Activated CD8-positive, alpha-beta memory T cell treated with anti-CD3 and anti-CD28 coated beads, Interleukin-2, amount 10 ng/mL, durations not matched to agents 7 days and 5 days (primary cell): Measurements from ENCODE around the gene OS9. TPM values are rescaled to one million over a fixed set of nuclear protein-coding genes. Genes with fewer than 3 reads are reported as not detected.

Source experiments
- ATAC-seq: fragments of 150-1000 bp; cut with Tn5 transposase; one replicate; pipeline ENCODE4 v1.10.0; 2021; ENCODE audit warnings: moderate library complexity
- CTCF ChIA-PET: fragments of 350-600 bp; sonication (Branson Sonifier 250); formaldehyde crosslinking; loops from one replicate; lab custom pipeline; 2021; ENCODE audit warnings: antibody characterized with exemption; lab: Charles Lee
- DNase-seq: peaks from one replicate; pipeline ENCODE4 v3.0.0-alpha.2; 2020
- H3K27ac Mint-ChIP-seq: one replicate; pipeline ENCODE4 v1.8.0; 2021; ENCODE audit warnings: mild to moderate bottlenecking, mixed read lengths
- H3K27me3 Mint-ChIP-seq: one replicate; pipeline ENCODE4 v1.8.0; 2021; ENCODE audit warnings: mixed read lengths
- H3K36me3 Mint-ChIP-seq: one replicate; pipeline ENCODE4 v1.8.0; 2021; ENCODE audit warnings: mild to moderate bottlenecking, mixed read lengths
- H3K4me1 Mint-ChIP-seq: one replicate; pipeline ENCODE4 v1.8.0; 2021; ENCODE audit warnings: mixed read lengths
- H3K4me3 Mint-ChIP-seq: one replicate; pipeline ENCODE4 v1.8.0; 2021; ENCODE audit warnings: mild to moderate bottlenecking, moderate library complexity, mixed read lengths
- H3K9me3 Mint-ChIP-seq: one replicate; pipeline ENCODE4 v1.8.0; 2022; ENCODE audit warnings: low read depth, mixed read lengths
- total RNA-seq, 2 experiments: library from RNA; stranded (reverse); gene quantifications; one replicate each; pipeline ENCODE4 v1.2.3, GENCODE V29; 2021

Gene OS9
- total RNA-seq, 2 experiments from 2014 or later = 117 to 123 TPM

DNA sequence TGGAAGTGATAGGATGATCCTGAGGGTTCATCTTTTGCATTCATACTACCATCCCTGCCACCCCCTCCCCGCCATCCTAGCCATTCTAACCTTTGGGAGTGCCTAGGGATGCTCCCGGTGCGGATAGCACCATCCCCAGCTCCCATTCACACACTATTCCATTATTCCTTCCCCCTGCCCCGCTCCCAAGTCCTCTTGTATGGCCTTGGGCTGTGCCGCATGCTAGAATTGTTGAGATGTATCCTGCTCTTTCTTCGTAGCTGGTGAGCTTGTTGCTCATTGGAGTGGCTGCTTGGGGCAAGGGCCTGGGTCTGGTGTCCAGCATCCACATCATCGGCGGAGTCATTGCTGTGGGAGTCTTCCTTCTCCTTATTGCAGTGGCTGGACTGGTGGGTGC is 51.6 kb downstream of the OS9 start:
- DNase-seq = no peak
- peak overlapping the region; percentile 85 for H3K4me3 Mint-ChIP-seq
- peaks cover 20% of the 10 kb centered on the region for H3K36me3 Mint-ChIP-seq
- no peaks in the 10 kb centered on the region for H3K27me3 Mint-ChIP-seq
- ATAC-seq = no peak
- CTCF ChIA-PET = interaction anchor here (1.2 to 2.2 kb wide), 4 partner anchors 11 to 282 kb away, joined by 3 to 17 read pairs (median 6); no protein-coding TSS in a partner anchor
- H3K27ac Mint-ChIP-seq = peak overlapping the region; percentile 95
- H3K4me1 Mint-ChIP-seq = peaks cover 50% of the 10 kb centered on the region
- H3K9me3 Mint-ChIP-seq = no peaks in the 10 kb centered on the region

DNA sequence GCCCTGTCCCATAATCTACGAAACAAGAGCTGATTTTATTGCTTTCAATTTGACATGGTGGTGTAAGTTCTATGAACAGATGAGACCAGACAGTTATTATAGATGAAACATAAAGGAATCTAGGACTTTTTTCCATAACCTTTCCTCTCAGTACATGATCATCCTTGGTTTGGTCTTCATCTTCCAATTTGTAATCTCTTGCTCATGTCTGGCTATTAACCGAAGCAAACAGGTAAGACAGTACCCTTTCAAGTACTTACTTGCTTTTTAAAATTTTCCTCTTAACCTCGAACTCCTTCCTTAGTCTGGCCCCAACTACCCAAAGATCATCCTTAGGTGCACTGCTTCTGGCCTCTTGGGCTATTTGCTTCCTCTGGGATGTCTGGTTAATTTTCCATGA is 52.1 kb downstream of the OS9 start:
- CTCF ChIA-PET = interaction anchor here (2.0 to 2.2 kb wide), 2 partner anchors 11 to 15 kb away, joined by 6 to 17 read pairs; no protein-coding TSS in a partner anchor
- Mint-ChIP-seq H3K36me3 (peaks cover 25% of the 10 kb centered on the region), H3K9me3 (no peaks in the 10 kb centered on the region), H3K27ac (peak overlapping the region; percentile 95), H3K4me1 (peaks cover 50% of the 10 kb centered on the region), H3K4me3 (peak overlapping the region; percentile 85), H3K27me3 (no peaks in the 10 kb centered on the region)
- ATAC-seq = no peak
- DNase-seq = no peak

DNA sequence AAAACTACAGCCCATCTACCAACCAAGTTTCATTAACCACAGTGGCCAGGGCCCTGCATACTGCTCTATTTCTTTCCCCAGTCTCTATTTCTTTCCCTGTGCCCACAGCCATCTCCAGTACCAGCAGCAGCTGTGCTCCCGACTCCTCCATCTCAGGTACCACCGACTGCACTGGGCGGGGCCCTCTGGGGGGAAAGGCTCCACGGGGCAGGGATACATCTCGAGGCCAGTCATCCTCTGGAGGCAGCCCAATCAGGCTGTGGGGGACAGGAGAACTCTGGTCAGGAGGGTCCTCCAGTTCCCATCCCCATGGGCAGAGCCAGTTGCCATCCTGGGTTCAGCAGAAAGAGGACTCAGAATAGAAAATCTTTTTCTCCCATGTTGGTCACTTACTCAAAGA is 55.1 kb downstream of the OS9 start:
- Mint-ChIP-seq H3K27ac (no peak overlapping the region), H3K36me3 (peaks cover 30% of the 10 kb centered on the region), H3K27me3 (no peaks in the 10 kb centered on the region), H3K4me1 (peaks cover 58% of the 10 kb centered on the region), H3K4me3 (no peak overlapping the region), H3K9me3 (no peaks in the 10 kb centered on the region)
- ATAC-seq (no peak), DNase-seq (no peak)
- CTCF ChIA-PET = interaction anchor here (1.8 to 2.4 kb wide), 2 partner anchors 8 to 10 kb away, joined by 5 to 8 read pairs; no protein-coding TSS in a partner anchor

DNA sequence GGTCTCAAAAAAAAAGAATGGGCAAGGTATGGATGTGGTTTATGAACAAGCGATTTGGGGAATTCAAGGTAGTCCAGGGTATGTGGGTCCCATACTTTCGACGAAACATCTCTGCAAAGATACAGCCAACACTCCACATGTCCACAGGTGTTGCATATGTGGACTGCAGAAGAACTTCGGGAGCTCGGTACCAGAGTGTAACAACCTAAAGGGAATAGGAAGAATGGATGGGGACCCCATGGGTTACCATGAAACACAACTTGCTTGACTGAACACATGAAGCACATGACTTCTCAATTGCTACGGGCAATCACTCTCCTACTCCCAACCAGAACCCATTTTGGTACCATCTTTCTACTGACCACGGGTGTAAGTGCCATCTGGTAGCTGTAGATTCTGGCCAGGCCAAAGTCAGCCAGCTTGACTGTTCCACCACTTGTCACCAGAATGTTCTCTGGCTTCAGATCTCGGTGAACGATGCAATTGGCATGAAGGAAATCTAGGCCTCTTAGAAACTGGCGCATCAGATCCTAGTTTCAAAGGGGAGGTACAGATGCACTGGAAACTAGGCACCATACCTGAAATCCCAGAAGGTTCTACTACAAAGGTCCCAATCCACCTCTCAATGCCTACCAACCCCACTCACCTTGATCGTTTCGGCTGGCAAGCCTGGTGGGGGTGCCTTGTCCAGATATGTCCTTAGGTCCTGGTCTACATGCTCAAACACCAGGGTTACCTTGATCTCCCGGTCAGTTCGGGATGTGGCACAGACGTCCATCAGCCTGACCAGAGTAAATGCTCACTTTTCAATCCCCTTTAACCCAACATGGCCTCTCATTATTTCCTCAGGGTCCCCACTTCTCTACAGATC is 56.9 kb downstream of the OS9 start:
- ATAC-seq (no peak), DNase-seq (no peak)
- H3K9me3 Mint-ChIP-seq = no peaks in the 10 kb centered on the region
- CTCF ChIA-PET = interaction anchor here (1.4 to 2.4 kb wide), 2 partner anchors 9 kb away, joined by 5 to 8 read pairs; no protein-coding TSS in a partner anchor
- H3K27ac Mint-ChIP-seq = peak overlapping the region; percentile 87
- H3K4me1 Mint-ChIP-seq = peaks cover 51% of the 10 kb centered on the region
- H3K36me3 Mint-ChIP-seq = peaks cover 31% of the 10 kb centered on the region
- H3K27me3 Mint-ChIP-seq = no peaks in the 10 kb centered on the region
- peak overlapping the region; percentile 93 for H3K4me3 Mint-ChIP-seq

DNA sequence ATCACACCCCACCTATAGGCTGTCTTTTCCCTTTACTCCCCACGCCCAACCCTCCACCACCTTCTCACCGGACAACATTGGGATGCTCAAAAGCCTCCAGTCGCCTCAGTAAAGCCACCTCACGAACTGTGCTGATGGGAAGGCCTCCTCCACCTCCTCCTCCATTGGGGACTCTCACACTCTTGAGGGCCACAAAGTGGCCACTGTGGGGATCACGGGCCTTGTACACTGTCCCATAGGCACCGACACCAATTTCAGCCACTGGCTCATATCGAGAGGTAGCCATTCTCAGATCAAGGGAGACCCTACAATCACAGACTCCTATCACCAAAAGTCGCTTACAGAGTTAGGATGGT is 57.5 kb downstream of the OS9 start:
- no peak for DNase-seq
- peaks cover 31% of the 10 kb centered on the region for H3K36me3 Mint-ChIP-seq

DNA sequence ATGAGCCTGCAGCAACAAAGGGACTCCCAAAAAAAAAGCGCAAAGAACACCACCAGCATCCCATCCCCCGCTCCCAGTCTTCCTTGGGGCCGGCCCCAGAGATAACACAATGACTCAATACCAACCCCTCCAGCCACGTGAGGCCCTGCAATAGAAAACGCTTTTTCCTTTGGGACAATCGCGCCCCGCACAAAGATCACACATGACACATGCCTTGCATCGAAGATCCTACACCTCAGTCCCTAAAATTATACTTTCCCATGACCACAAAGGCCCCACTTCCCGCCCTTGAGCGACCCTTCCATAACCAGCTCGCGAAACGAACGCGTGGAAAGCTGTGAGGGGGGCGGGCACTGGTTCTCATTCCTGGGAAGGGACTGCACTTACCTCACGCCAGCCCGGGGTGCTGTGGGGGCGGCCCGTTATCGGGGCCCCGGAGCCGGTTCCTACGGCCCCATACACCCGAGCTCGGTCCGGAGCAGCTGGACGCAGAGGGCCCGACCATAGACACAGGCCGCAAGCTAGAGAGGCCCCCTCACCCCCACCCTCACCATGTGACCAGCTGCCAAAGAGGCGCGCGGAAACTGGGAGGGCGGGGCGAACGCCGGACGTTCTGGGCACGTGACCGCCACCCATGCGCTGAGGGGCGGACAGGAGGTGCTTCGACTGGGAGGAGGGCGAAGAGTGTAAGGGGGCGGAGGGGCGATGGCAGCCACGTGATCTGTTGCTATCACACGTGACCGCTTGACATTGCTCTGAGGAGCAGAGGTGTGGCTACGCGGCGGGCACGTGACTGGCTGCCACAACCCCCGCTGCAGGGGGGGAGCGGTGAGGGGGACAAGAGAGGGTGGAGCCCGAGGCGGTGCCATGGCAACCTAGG is 58.1 kb downstream of the OS9 start, which contains the start of gene CDK4:
Gene CDK4 (minus strand): TSS at position 523 of the 880 bp plus-strand sequence. CDS start 593 bp downstream, outside the sequence.
- CTCF ChIA-PET = interaction anchor here (0.9 to 1.2 kb wide), 2 partner anchors 28 to 31 kb away, joined by 3 read pairs; no protein-coding TSS in a partner anchor
- Mint-ChIP-seq H3K27ac (peak within 1 kb of the TSS; percentile 87), H3K4me3 (peak within 1 kb of the TSS; percentile 93), H3K36me3 (peaks cover 32% of the 10 kb centered on the region), H3K9me3 (no peaks in the 10 kb centered on the region), H3K27me3 (no peaks in the 10 kb centered on the region), H3K4me1 (peaks cover 54% of the 10 kb centered on the region)
- ATAC-seq (peak; percentile 79), DNase-seq (peak; percentile 100)

More for the DNA sequence above, 57.5 kb downstream of the OS9 start:
- Mint-ChIP-seq H3K4me3 (peak overlapping the region; percentile 93), H3K9me3 (no peaks in the 10 kb centered on the region), H3K27me3 (no peaks in the 10 kb centered on the region), H3K4me1 (peaks cover 49% of the 10 kb centered on the region), H3K27ac (peak overlapping the region; percentile 87)
- CTCF ChIA-PET = interaction anchor here (1.2 kb wide), 1 partner anchor 32 kb away, joined by 3 read pairs; no protein-coding TSS in a partner anchor
- ATAC-seq = no peak

DNA sequence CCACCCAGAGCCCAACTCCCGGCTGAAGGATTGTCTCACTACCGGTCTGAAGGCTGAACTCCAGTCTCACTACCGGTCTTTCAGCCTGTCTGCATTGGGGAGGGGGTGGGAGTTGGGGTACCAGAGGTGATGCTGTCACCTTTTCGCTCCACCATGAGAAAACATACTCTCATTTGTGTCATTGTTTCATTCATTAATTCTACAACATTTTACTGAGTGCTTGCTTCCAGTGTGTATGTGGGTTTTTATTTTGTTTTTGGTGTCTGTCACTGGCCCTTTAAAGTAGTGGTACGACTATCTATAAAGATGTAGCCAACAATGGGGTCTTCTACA is 58.7 kb downstream of the OS9 start:
- H3K4me1 Mint-ChIP-seq = peaks cover 55% of the 10 kb centered on the region
- H3K27ac Mint-ChIP-seq = peak overlapping the region; percentile 87
- no peak for DNase-seq
- peaks cover 28% of the 10 kb centered on the region for H3K36me3 Mint-ChIP-seq
- CTCF ChIA-PET = interaction anchor here (0.9 to 1.2 kb wide), 2 partner anchors 27 to 31 kb away, joined by 3 read pairs; no protein-coding TSS in a partner anchor
- H3K27me3 Mint-ChIP-seq = no peaks in the 10 kb centered on the region
- no peak for ATAC-seq
- peak overlapping the region; percentile 93 for H3K4me3 Mint-ChIP-seq
- H3K9me3 Mint-ChIP-seq = no peaks in the 10 kb centered on the region

DNA sequence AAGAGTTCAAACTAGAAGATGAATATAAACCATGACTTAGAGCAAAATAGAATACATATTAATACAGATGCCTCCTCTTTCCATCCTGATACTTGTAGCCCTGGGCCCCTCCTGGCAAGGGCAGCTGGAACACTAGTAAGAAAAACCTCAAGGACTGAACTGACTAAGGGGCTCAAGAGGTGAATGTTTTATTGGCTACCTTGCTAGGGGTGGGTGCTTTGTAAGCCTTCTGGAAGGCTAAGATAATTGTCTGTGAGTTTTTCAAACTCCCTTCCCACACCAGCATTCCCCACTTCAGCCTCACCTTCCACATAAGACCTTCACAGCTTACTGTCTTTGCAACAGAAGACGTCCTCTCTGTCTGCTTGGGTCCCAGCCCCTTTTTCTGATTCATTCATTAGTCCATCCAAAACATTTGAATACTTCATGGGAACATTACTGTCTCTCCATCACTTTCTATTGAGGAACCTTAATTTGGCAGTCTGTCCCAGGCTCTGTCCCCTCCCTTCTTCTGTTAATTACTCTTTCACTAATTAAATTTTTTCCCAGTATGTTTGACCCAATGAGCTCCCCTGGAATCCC is 59.9 kb downstream of the OS9 start:
- ATAC-seq = no peak
- no peaks in the 10 kb centered on the region for H3K9me3 Mint-ChIP-seq
- H3K27me3 Mint-ChIP-seq = no peaks in the 10 kb centered on the region
- DNase-seq = no peak
- peak overlapping the region; percentile 81 for H3K27ac Mint-ChIP-seq
- peaks cover 55% of the 10 kb centered on the region for H3K4me1 Mint-ChIP-seq
- H3K36me3 Mint-ChIP-seq = peaks cover 29% of the 10 kb centered on the region
- CTCF ChIA-PET = interaction anchor here (1.1 to 3.5 kb wide), 4 partner anchors 9 to 150 kb away, joined by 4 to 37 read pairs (median 8); partner anchors contain the start of gene TSPAN31
- peak overlapping the region; percentile 82 for H3K4me3 Mint-ChIP-seq

DNA sequence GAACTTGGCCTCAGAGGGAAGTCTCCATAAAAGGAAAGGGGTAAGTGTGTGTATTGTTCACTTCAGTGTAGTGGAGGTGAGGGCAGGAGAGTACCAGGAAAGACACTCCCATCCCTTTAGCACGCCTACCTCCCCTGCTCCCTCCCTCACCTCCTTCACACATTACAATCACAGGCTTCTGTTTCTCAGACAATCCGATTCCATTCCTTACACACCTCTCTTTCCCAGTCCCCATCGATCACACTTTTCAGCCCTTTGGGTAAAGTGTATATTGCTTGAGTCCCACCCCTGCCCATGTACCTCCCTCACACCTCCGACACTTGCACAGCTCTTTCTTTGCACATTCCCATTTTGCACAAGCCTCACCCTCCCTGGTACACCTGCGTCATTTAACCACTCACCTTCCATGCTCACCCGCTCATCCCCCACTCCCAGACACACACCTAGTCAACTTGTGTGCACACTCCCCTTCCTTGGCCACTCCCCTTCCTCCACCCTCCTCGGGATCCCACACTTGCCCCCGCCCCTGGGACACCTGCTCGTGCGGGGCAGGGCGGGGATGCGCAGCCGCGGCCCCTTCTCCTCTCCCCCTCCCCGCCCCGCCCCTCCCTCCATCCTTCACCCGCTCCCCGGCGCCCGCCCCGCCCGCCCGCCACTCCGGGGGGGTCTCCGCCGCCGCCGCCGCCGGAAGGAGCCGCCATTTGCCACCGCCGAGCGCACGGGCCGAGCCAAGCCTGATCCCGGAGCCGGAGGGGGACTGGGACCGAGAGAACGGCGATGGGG is 60.7 kb downstream of the OS9 start, which contains the start of gene MARCHF9:
Gene MARCHF9 (plus strand): TSS at position 693 of the 783 bp plus-strand sequence. CDS start 426 bp downstream, outside the sequence.
- Mint-ChIP-seq H3K36me3 (peaks cover 25% of the 10 kb centered on the region), H3K27ac (peak within 1 kb of the TSS; percentile 81), H3K4me1 (peaks cover 56% of the 10 kb centered on the region), H3K9me3 (no peaks in the 10 kb centered on the region), H3K4me3 (peak within 1 kb of the TSS; percentile 82), H3K27me3 (no peaks in the 10 kb centered on the region)
- ATAC-seq (peak; percentile 49), DNase-seq (peak; percentile 90)
- CTCF ChIA-PET = interaction anchor here (1.1 to 3.5 kb wide), 5 partner anchors 9 to 149 kb away, joined by 4 to 48 read pairs (median 10); partner anchors contain the start of genes CYP27B1 and TSPAN31

DNA sequence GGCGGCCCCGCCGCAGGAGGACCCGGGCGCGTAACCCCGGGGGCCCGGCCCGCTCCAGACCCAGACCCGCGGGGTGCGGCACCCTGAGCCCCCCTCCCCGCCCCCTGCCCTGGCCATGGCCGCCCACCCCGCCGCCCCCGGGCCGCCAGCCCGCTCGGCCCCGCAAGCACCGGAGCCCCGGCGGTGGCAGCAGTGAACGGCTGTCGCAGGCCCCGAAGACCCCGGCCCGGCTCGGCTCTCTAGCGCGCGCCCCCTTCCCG is 61.2 kb downstream of the OS9 start:
- Mint-ChIP-seq H3K4me3 (no peak overlapping the region), H3K4me1 (peaks cover 55% of the 10 kb centered on the region), H3K36me3 (peaks cover 24% of the 10 kb centered on the region), H3K27ac (no peak overlapping the region), H3K9me3 (no peaks in the 10 kb centered on the region), H3K27me3 (no peaks in the 10 kb centered on the region)
- CTCF ChIA-PET = interaction anchor here (1.5 to 3.5 kb wide), 4 partner anchors 8 to 149 kb away, joined by 5 to 48 read pairs (median 24); partner anchors contain the start of gene CYP27B1
- ATAC-seq (no peak), DNase-seq (no peak)

DNA sequence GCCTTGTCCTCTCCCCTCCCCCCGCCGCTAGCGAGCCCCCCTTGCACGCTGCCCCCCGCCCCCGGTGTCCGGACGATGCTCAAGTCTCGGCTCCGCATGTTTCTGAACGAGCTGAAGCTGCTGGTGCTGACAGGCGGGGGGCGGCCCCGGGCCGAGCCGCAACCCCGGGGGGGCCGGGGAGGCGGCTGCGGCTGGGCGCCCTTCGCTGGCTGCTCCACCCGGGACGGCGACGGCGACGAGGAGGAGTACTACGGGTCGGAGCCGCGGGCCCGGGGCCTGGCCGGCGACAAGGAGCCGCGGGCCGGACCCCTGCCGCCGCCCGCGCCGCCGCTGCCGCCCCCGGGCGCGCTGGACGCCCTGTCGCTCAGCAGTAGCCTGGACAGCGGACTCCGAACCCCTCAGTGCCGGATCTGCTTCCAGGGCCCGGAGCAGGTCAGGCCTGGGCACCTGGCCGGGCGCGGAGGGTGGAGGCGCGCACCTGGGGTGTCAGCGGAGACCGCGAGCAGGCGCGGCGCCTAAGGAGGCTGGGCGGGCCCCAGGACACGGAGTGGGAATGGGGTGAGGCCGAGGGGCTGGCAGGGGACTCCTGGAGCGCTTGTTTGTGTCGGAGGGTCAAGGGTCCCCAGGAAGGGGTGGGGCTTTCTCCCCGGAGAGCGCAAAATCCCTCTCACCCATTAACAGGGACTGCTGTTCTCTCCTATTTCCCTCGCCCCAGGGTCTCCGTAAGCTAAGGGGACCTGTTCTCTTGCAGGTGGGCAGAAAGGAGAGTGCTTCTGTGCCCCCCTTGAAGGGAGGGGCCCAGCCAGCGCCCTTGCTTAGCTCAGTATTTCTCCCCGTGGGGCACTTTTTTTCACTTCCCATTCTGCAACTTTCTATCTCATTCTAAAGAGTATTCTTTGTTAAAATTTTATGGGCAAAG is 61.8 kb downstream of the OS9 start:
- Mint-ChIP-seq H3K4me3 (peak overlapping the region; percentile 71), H3K4me1 (peaks cover 50% of the 10 kb centered on the region), H3K36me3 (peaks cover 18% of the 10 kb centered on the region), H3K9me3 (no peaks in the 10 kb centered on the region), H3K27ac (peak overlapping the region; percentile 75), H3K27me3 (no peaks in the 10 kb centered on the region)
- no peak for ATAC-seq
- CTCF ChIA-PET = interaction anchor here (1.0 to 3.5 kb wide), 21 partner anchors 7 to 326 kb away, joined by 3 to 48 read pairs (median 6); partner anchors contain the start of genes CYP27B1, EEF1AKMT3, GLI1 and METTL1
- no peak for DNase-seq
